CD14-positive monocyte (primary cell): ENCODE measurements around the gene ALDH5A1. TPM values are rescaled to one million over a fixed set of nuclear protein-coding genes. Genes with fewer than 3 reads are reported as not detected.

Experiments used
- DNase-seq, 3 donors: peaks; one replicate each; pipeline ENCODE4 v3.0.0-alpha.2; 2011 to 2022
- H2AFZ ChIP-seq: 2 replicates; pipeline ENCODE4 v1.6.0; 2012; ENCODE audit warnings: mild to moderate bottlenecking, low read depth, low read length, inconsistent platforms; ENCODE audit not compliant: insufficient read depth, poor library complexity, severe bottlenecking
- H3K27ac ChIP-seq, 2 donors: 1 replicate in 1 of 2; 2 replicates in 1 of 2; pipeline ENCODE4 v1.5.1; 2012 to 2013; ENCODE audit warnings: low read length in 2 of 2, control low read depth in 1 of 2, inconsistent platforms in 1 of 2, low read depth in 1 of 2, mild to moderate bottlenecking in 1 of 2
- H3K27me3 ChIP-seq, 2 donors: one replicate each; pipeline versions ENCODE4 v1.6.0 to v1.6.1; 2011 to 2013; ENCODE audit warnings: low read length in 2 of 2; ENCODE audit not compliant: control insufficient read depth in 2 of 2, insufficient read depth in 2 of 2
- H3K36me3 ChIP-seq, 2 donors: replicated peaks in 1 of 2; 1 replicate in 1 of 2; 2 replicates in 1 of 2; pipeline versions ENCODE4 v1.5.1 to v1.6.1; 2012 to 2013; ENCODE audit warnings: low read length in 2 of 2, control low read depth in 1 of 2, inconsistent platforms in 1 of 2, mild to moderate bottlenecking in 1 of 2; ENCODE audit not compliant: insufficient read depth in 2 of 2, control insufficient read depth in 1 of 2
- H3K4me1 ChIP-seq, 2 donors: 1 replicate in 1 of 2; 2 replicates in 1 of 2; pipeline versions ENCODE4 v1.5.1 to v1.6.1; 2012 to 2013; ENCODE audit warnings: low read length in 2 of 2, control low read depth in 1 of 2, inconsistent platforms in 1 of 2, mild to moderate bottlenecking in 1 of 2, moderate library complexity in 1 of 2; ENCODE audit not compliant: insufficient read depth in 2 of 2, control insufficient read depth in 1 of 2
- H3K4me2 ChIP-seq: replicated peaks from 2 replicates; pipeline ENCODE3; 2012; ENCODE audit warnings: low read length, moderate library complexity, mild to moderate bottlenecking; ENCODE audit not compliant: poor library complexity, severe bottlenecking; ENCODE audit errors: extremely low read depth
- H3K4me3 ChIP-seq, 3 experiments: fragments of 200-600 bp in 1 of 3; sonication (generic) in 1 of 3; replicated peaks in 1 of 3; 1 replicate in 2 of 3; 2 replicates in 1 of 3; pipeline ENCODE4 v1.5.1; 2011 to 2013; ENCODE audit warnings: low read length in 3 of 3, mild to moderate bottlenecking in 3 of 3, control low read depth in 2 of 3, low read depth in 2 of 3, inconsistent platforms in 1 of 3, moderate library complexity in 1 of 3
- H3K79me2 ChIP-seq: 2 replicates; pipeline ENCODE4 v1.6.0; 2012; ENCODE audit warnings: mild to moderate bottlenecking, control low read depth, inconsistent platforms, low read length, moderate library complexity; ENCODE audit not compliant: insufficient read depth
- H3K9ac ChIP-seq: 2 replicates; pipeline ENCODE4 v1.6.0; 2017; ENCODE audit warnings: low read length, mild to moderate bottlenecking; ENCODE audit not compliant: insufficient read depth, poor library complexity, severe bottlenecking
- H3K9me3 ChIP-seq, 2 donors: replicated peaks in 1 of 2; 1 replicate in 1 of 2; 2 replicates in 1 of 2; pipeline versions ENCODE4 v1.5.1 to v1.6.1; 2012 to 2013; ENCODE audit warnings: low read length in 2 of 2, control low read depth in 1 of 2; ENCODE audit not compliant: control insufficient read depth in 1 of 2, insufficient read depth in 1 of 2
- H4K20me1 ChIP-seq: 2 replicates; pipeline ENCODE4 v1.6.0; 2012; ENCODE audit warnings: mild to moderate bottlenecking, low read length, control low read depth, moderate library complexity; ENCODE audit not compliant: insufficient read depth
- H3K27ac Mint-ChIP-seq, 7 donors: one replicate each; pipeline ENCODE4 v1.8.0; 2020; ENCODE audit warnings: mild to moderate bottlenecking in 7 of 7, mixed read lengths in 7 of 7, moderate library complexity in 6 of 7, inconsistent platforms in 2 of 7
- H3K27me3 Mint-ChIP-seq, 3 donors: one replicate each; pipeline ENCODE4 v1.8.0; 2021 to 2022; ENCODE audit warnings: low read depth in 3 of 3, mild to moderate bottlenecking in 3 of 3, mixed read lengths in 3 of 3, moderate library complexity in 3 of 3, inconsistent platforms in 1 of 3
- H3K36me3 Mint-ChIP-seq, 2 donors: one replicate each; pipeline ENCODE4 v1.8.0; 2020; ENCODE audit warnings: mixed read lengths in 2 of 2, inconsistent platforms in 1 of 2, mild to moderate bottlenecking in 1 of 2
- H3K4me1 Mint-ChIP-seq: one replicate; pipeline ENCODE4 v1.8.0; 2020; ENCODE audit warnings: mild to moderate bottlenecking, mixed read lengths
- H3K4me3 Mint-ChIP-seq, 2 donors: one replicate each; pipeline ENCODE4 v1.8.0; 2020; ENCODE audit warnings: mild to moderate bottlenecking in 2 of 2, mixed read lengths in 2 of 2, moderate library complexity in 1 of 2
- H3K9me3 Mint-ChIP-seq, 7 donors: one replicate each; pipeline ENCODE4 v1.8.0; 2020 to 2022; ENCODE audit warnings: mixed read lengths in 7 of 7, mild to moderate bottlenecking in 6 of 7, moderate library complexity in 6 of 7, inconsistent platforms in 2 of 7
- CTCF ChIP-seq: fragments of 200-600 bp; IDR thresholded peaks from one replicate; pipeline ENCODE4 v1.8.0; 2022; ENCODE audit warnings: antibody characterized with exemption, mild to moderate bottlenecking
- WGBS: methylation state at CpG from one replicate; pipeline ENCODE4 v1.1.5; 2013; ENCODE audit warnings: missing lambda C conversion rate; ENCODE audit not compliant: insufficient coverage; 5-methylcytosine and 5-hydroxymethylcytosine counted together
- intact Hi-C, 2 donors: fragments of 100-400 bp; cut with micrococcal nuclease; formaldehyde crosslinking; loops; one replicate each; pipeline versions ENCODE4 v1.15.0 to v1.15.1; 2023
- polyA plus RNA-seq, 3 donors: library from polyadenylated mRNA; depleted of rRNA in 1 of 3; unstranded in 2 of 3; stranded (reverse) in 1 of 3; fragments of 300-500 nt in 2 of 3; fragments of >200 nt in 1 of 3; fragmentation: Illumina TruSeq in 2 of 3; gene quantifications; 1 replicate in 2 of 3; 2 replicates in 1 of 3; pipeline ENCODE4 v1.2.3, GENCODE V29; 2012 to 2021

The ALDH5A1 gene
- polyA plus RNA-seq, 3 donors: 0.04 to 0.33 (median 0.17) TPM

GRCh38 chr6:24446670-24447069 is 48.1 kb upstream of the ALDH5A1 start:
- Histone ChIP-seq H3K4me2 (no peak overlapping the region), H3K4me1 (no peaks in the 10 kb centered on the region), H3K4me3 (no peak overlapping the region), H3K9me3 (no peaks in the 10 kb centered on the region), H4K20me1 (no peaks in the 10 kb centered on the region), H3K36me3 (no peaks in the 10 kb centered on the region), H2AFZ (no peak overlapping the region), H3K27ac (no peak overlapping the region), H3K27me3 (no peaks in the 10 kb centered on the region), H3K9ac (no peak overlapping the region), H3K79me2 (no peaks in the 10 kb centered on the region)
- peaks cover 5% of the 10 kb centered on the region for H3K4me1 Mint-ChIP-seq
- intact Hi-C loops: no loop called here
- no peak overlapping the region for H3K4me3 Mint-ChIP-seq
- no peak for DNase-seq
- H3K27ac Mint-ChIP-seq: no peak overlapping the region
- 88% methylated on average over 2 of the region's 7 CpGs for WGBS
- no peak for TF ChIP-seq CTCF
- peaks cover 0 to 2% (median 0%) of the 10 kb centered on the region in 3 donors for H3K27me3 Mint-ChIP-seq
- no peaks in the 10 kb centered on the region for H3K9me3 Mint-ChIP-seq
- no peaks in the 10 kb centered on the region for H3K36me3 Mint-ChIP-seq

GRCh38 chr6:24448396-24448795 is 46.4 kb upstream of the ALDH5A1 start:
- DNase-seq: no peak
- Histone ChIP-seq H3K27me3 (no peaks in the 10 kb centered on the region), H3K4me2 (no peak overlapping the region), H2AFZ (no peak overlapping the region), H3K9me3 (no peaks in the 10 kb centered on the region), H3K36me3 (no peaks in the 10 kb centered on the region), H3K4me1 (no peaks in the 10 kb centered on the region), H4K20me1 (no peaks in the 10 kb centered on the region), H3K4me3 (no peak overlapping the region), H3K79me2 (no peaks in the 10 kb centered on the region), H3K27ac (no peak overlapping the region), H3K9ac (no peak overlapping the region)
- Mint-ChIP-seq H3K4me3 (no peak overlapping the region), H3K27ac (no peak overlapping the region), H3K27me3 (no peaks in the 10 kb centered on the region), H3K4me1 (peaks cover 5% of the 10 kb centered on the region), H3K36me3 (no peaks in the 10 kb centered on the region), H3K9me3 (no peaks in the 10 kb centered on the region)
- TF ChIP-seq CTCF: no peak
- intact Hi-C loops: no loop called here
- 44% methylated on average over 2 of the region's 4 CpGs for WGBS
